SK-N-SH treated with all-trans-retinoic acid at 6 μM for 48 hours (cell line): Measurements from ENCODE around the gene G0S2.

Experiments used
- ATAC-seq: fragments of 200-7000 bp; cut with Tn5 transposase; 3 replicates; pipeline ENCODE4 v1.9.1; 2020; ENCODE audit warnings: mild to moderate bottlenecking, moderate library complexity
- ARNTL ChIP-seq: fragments of 450-650 bp; formaldehyde crosslinking; IDR thresholded peaks from 2 replicates; pipeline ENCODE4 v1.5.0; 2020; ENCODE audit warnings: low read depth, mild to moderate bottlenecking, moderate library complexity, borderline replicate concordance
- CREB5 ChIP-seq: fragments of 250-450 bp; sonication (Bioruptor Pico); IDR thresholded peaks from 2 replicates; pipeline ENCODE4 v1.5.1; 2020; ENCODE audit warnings: low read depth, mild to moderate bottlenecking, moderate library complexity
- CSDC2 ChIP-seq: fragments of 250-450 bp; sonication (Bioruptor Pico); IDR thresholded peaks from 2 replicates; pipeline ENCODE4 v1.5.0; 2020; ENCODE audit warnings: mild to moderate bottlenecking, moderate library complexity
- CSRNP3 ChIP-seq: fragments of 250-450 bp; sonication (Bioruptor Pico); IDR thresholded peaks from 2 replicates; pipeline ENCODE4 v1.5.1; 2021; ENCODE audit warnings: mild to moderate bottlenecking, moderate library complexity
- GLIS3 ChIP-seq: fragments of 250-450 bp; sonication (Bioruptor Pico); IDR thresholded peaks from 2 replicates; pipeline ENCODE4 v1.5.0; 2020; ENCODE audit warnings: mild to moderate bottlenecking, moderate library complexity
- ISL1 ChIP-seq: fragments of 250-450 bp; sonication (Bioruptor Pico); IDR thresholded peaks from 2 replicates; pipeline ENCODE4 v2.1.2; 2022; ENCODE audit warnings: mild to moderate bottlenecking, moderate library complexity
- PATZ1 ChIP-seq: fragments of 250-450 bp; sonication (Bioruptor Pico); IDR thresholded peaks from 2 replicates; pipeline ENCODE4 v1.8.0; 2020; ENCODE audit warnings: mild to moderate bottlenecking, moderate library complexity, borderline replicate concordance
- RARB ChIP-seq: fragments of 250-450 bp; sonication (Bioruptor Pico); IDR thresholded peaks from 2 replicates; pipeline ENCODE4 v1.8.0; 2021; ENCODE audit warnings: mild to moderate bottlenecking, moderate library complexity
- SNAI2 ChIP-seq: fragments of 250-450 bp; sonication (Bioruptor Pico); IDR thresholded peaks from 2 replicates; pipeline ENCODE4 v1.5.0; 2020; ENCODE audit warnings: mild to moderate bottlenecking, moderate library complexity
- TCF4 ChIP-seq: fragments of 250-450 bp; sonication (Bioruptor Pico); IDR thresholded peaks from 2 replicates; pipeline ENCODE4 v1.8.0; 2021; ENCODE audit warnings: mild to moderate bottlenecking, moderate library complexity, borderline replicate concordance
- TSHZ2 ChIP-seq: fragments of 250-450 bp; sonication (Bioruptor Pico); IDR thresholded peaks from 2 replicates; pipeline ENCODE4 v1.5.0; 2020; ENCODE audit warnings: mild to moderate bottlenecking, moderate library complexity
- ZC3H10 ChIP-seq: fragments of 250-450 bp; sonication (Bioruptor Pico); IDR thresholded peaks from 2 replicates; pipeline ENCODE4 v1.5.1; 2021; ENCODE audit warnings: mild to moderate bottlenecking, moderate library complexity
- ZFP3 ChIP-seq: fragments of 250-450 bp; sonication (Bioruptor Pico); IDR thresholded peaks from 2 replicates; pipeline ENCODE4 v1.5.0; 2020; ENCODE audit warnings: mild to moderate bottlenecking, moderate library complexity
- ZFP30 ChIP-seq: fragments of 450-650 bp; formaldehyde crosslinking; IDR thresholded peaks from 2 replicates; pipeline ENCODE4 v1.5.0; 2022; ENCODE audit warnings: mild to moderate bottlenecking, moderate library complexity
- ZNF565 ChIP-seq: fragments of 450-650 bp; formaldehyde crosslinking; conservative IDR thresholded peaks from 2 replicates; pipeline ENCODE4 v1.5.0; 2020; ENCODE audit warnings: low read depth, mild to moderate bottlenecking, moderate library complexity
- ZNF70 ChIP-seq: fragments of 450-650 bp; formaldehyde crosslinking; IDR thresholded peaks from 2 replicates; pipeline ENCODE4 v1.5.0; 2020; ENCODE audit warnings: mild to moderate bottlenecking, moderate library complexity
- ZNF8 ChIP-seq: fragments of 450-650 bp; formaldehyde crosslinking; IDR thresholded peaks from 2 replicates; pipeline ENCODE4 v1.5.0; 2020; ENCODE audit warnings: mild to moderate bottlenecking, moderate library complexity

Gene G0S2

DNA sequence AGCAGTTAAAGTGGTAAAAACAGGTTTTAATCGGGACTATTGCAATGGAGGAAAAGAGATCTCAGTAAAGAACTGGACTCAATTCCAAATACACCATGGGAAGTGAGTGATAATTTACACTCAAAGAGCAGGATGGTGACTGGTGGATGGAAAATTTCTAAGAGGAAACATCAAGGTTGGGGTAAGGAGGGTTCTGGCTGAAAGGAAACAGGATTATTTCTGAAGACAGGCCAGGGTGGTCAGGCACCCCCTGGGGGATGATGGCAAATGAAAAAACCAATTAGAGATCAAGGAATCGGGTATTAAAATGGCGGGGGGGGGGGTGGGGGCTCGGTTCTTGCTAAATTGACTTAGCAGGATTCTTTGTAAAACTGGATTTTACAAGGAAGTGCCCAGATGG lies 17.1 kb downstream of the G0S2 start:
- TF ChIP-seq ARNTL (CRISPR knock-in tag) (no peak), ZNF70 (CRISPR knock-in tag) (no peak), GLIS3 (no peak), PATZ1 (CRISPR knock-in tag) (no peak), TSHZ2 (CRISPR knock-in tag) (no peak), CSRNP3 (CRISPR knock-in tag) (no peak), ISL1 (no peak), ZNF8 (CRISPR knock-in tag) (no peak)

GRCh38 chr1:209692745-209693504 lies 17.7 kb downstream of the G0S2 start:
- TF ChIP-seq ZC3H10 (CRISPR knock-in tag), result no peak
- no peak for TF ChIP-seq ZNF8 (CRISPR knock-in tag)
- no peak for TF ChIP-seq ARNTL (CRISPR knock-in tag)
- TF ChIP-seq RARB (CRISPR knock-in tag), result no peak
- no peak for TF ChIP-seq TCF4 (CRISPR knock-in tag)
- no peak for TF ChIP-seq ZNF565 (CRISPR knock-in tag)
- no peak for TF ChIP-seq CSRNP3 (CRISPR knock-in tag)
- no peak for TF ChIP-seq ISL1
- no peak for TF ChIP-seq SNAI2
- no peak for TF ChIP-seq CREB5
- no peak for TF ChIP-seq PATZ1 (CRISPR knock-in tag)
- no peak for TF ChIP-seq ZFP3 (CRISPR knock-in tag)
- TF ChIP-seq ZNF70 (CRISPR knock-in tag), result no peak
- TF ChIP-seq TSHZ2 (CRISPR knock-in tag), result no peak
- no peak for TF ChIP-seq ZFP30 (CRISPR knock-in tag)
- no peak for TF ChIP-seq CSDC2 (CRISPR knock-in tag)
- ATAC-seq, result peak; percentile 55

More for the DNA sequence above, 17.1 kb downstream of the G0S2 start:
- no peak for ATAC-seq
